SH-SY5Y (cell line): ENCODE results near the gene PPP1R12B.

Source experiments
- GATA2 ChIP-seq: IDR thresholded peaks from 2 replicates; pipeline ENCODE4 v1.6.1; 2011; ENCODE audit warnings: mild to moderate bottlenecking, low read depth, low read length
- GATA3 ChIP-seq: IDR thresholded peaks from 2 replicates; pipeline ENCODE4 v1.6.1; 2011; ENCODE audit warnings: low read depth, mild to moderate bottlenecking, low read length, moderate library complexity

- TF ChIP-seq GATA2 = no peak
- no peak for TF ChIP-seq GATA3
Observed at GRCh38 chr1:202565890-202566602, 217.5 kb downstream of the PPP1R12B start.
